SK-N-MC (cell line): Measurements from ENCODE around the gene PCF11.

Experiments
- DNase-seq: peaks from one replicate; pipeline ENCODE4 v3.0.0-alpha.2; 2011; ENCODE audit warnings: low read depth, low spot score
- H3K27ac ChIP-seq: fragments of 200-600 bp; sonication (generic); 2 replicates; pipeline ENCODE4 v1.5.1; 2016; ENCODE audit warnings: mixed run types
- H3K36me3 ChIP-seq: fragments of 200-600 bp; sonication (generic); 2 replicates; pipeline ENCODE4 v1.6.1; 2017; ENCODE audit warnings: antibody characterized with exemption, low read length, mixed read lengths; ENCODE audit not compliant: insufficient read depth
- H3K4me3 ChIP-seq: fragments of 200-600 bp; sonication (generic); 2 replicates; pipeline ENCODE4 v1.5.1; 2016
- H3K9ac ChIP-seq: fragments of 200-600 bp; sonication (generic); 2 replicates; pipeline ENCODE4 v1.8.0; 2017; ENCODE audit warnings: mixed run types, mixed read lengths; ENCODE audit not compliant: insufficient read length
- H3K9me3 ChIP-seq: fragments of 200-600 bp; sonication (generic); 2 replicates; pipeline ENCODE4 v1.6.1; 2017; ENCODE audit warnings: low read depth, mild to moderate bottlenecking, antibody characterized with exemption, low read length, moderate library complexity, mixed read lengths
- EZH2 ChIP-seq: fragments of 200-600 bp; sonication (generic); IDR thresholded peaks from one replicate; pipeline ENCODE4 v1.6.1; 2017; ENCODE audit warnings: antibody characterized with exemption
- FOXP2 ChIP-seq: optimal IDR thresholded peaks from 2 replicates; pipeline ENCODE3; 2011; ENCODE audit warnings: mild to moderate bottlenecking, moderate library complexity; ENCODE audit not compliant: insufficient read depth; ENCODE audit errors: extremely low read length, control extremely low read depth
- POLR2AphosphoS5 ChIP-seq: IDR thresholded peaks from 2 replicates; pipeline ENCODE4 v1.6.1; 2012; ENCODE audit warnings: mild to moderate bottlenecking, low read depth, low read length, borderline replicate concordance

The PCF11 gene

GRCh38 chr11:83170865-83171264, 13.9 kb downstream of the PCF11 start:
- TF ChIP-seq POLR2AphosphoS5, result no peak
- TF ChIP-seq FOXP2, result no peak
- TF ChIP-seq EZH2, result no peak
- peak overlapping the region; percentile 55 for H3K4me3 ChIP-seq
- DNase-seq, result no peak
- no peak overlapping the region for H3K27ac ChIP-seq
- H3K9ac ChIP-seq, result peak overlapping the region; percentile 30
- no peaks in the 10 kb centered on the region for H3K9me3 ChIP-seq
- H3K36me3 ChIP-seq, result peaks cover 90% of the 10 kb centered on the region

DNA sequence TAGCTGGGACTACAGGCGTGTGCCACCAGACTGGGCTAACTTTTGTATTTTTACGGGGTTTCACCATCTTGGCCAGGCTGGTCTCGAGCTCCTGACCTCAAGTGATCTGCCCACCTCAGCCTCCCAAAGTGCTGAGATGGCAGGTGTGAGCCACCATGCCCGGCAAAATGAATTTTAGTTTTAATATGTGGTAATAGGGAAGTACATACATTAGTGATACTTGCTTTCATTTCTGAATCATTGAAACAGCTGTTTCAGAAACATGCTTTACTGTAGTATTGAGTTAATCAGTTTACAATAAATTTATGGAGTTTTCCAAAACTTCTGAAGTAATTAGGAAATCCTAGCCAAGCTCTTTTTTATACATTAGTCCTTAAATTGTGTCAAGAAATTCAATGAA, 15.6 kb downstream of the PCF11 start:
- no peak for TF ChIP-seq POLR2AphosphoS5
- no peak for TF ChIP-seq EZH2
- no peak for TF ChIP-seq FOXP2
- Histone ChIP-seq H3K36me3 (peaks cover 90% of the 10 kb centered on the region), H3K9me3 (no peaks in the 10 kb centered on the region), H3K9ac (no peak overlapping the region), H3K27ac (no peak overlapping the region), H3K4me3 (no peak overlapping the region)
- no peak for DNase-seq

DNA sequence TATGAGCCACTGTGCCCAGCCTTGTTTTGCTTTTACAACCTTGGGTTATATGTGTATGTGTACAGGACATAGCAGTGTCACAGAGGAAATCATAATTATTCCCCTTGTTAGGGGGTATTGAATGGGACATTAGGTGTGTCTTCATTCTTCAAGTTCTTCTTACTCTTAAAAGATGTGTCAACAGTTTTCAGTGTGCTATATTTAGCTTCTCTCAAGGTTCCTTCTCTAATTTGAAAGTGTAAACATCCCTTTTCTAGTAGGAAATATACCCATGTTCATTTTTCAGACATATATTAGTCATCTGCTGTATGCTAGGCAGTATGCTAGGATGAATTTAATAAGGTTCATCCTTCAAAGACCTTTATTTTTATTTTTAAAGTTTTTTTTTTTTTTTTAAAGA, 17.1 kb downstream of the PCF11 start:
- TF ChIP-seq FOXP2, result no peak
- no peak for TF ChIP-seq POLR2AphosphoS5
- TF ChIP-seq EZH2, result no peak

DNA sequence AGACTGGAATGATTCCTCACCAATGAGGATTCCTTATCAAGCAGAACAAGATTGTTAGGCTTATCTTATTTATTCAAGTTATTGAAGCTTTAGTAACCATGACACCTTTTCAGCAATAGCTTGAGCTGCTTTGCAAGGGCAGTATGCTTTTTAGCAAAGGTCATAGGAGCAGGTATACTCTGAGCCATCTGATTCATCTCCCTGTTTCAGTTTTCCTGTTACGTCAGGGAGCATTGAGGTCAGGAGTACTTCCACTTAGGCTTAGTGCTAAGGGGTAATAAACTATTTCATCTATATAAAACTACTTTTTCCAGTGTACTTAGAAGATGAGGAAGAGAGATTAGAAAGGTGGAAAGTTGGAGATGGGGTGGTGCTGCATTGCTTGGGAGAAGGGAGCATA, 18.9 kb downstream of the PCF11 start:
- Histone ChIP-seq H3K9me3 (no peaks in the 10 kb centered on the region), H3K9ac (no peak overlapping the region), H3K4me3 (no peak overlapping the region), H3K27ac (no peak overlapping the region), H3K36me3 (peaks cover 88% of the 10 kb centered on the region)
- DNase-seq, result no peak
- TF ChIP-seq FOXP2 (no peak), POLR2AphosphoS5 (no peak), EZH2 (no peak)

More for the DNA sequence above, 17.1 kb downstream of the PCF11 start:
- no peak for DNase-seq
- Histone ChIP-seq H3K27ac (no peak overlapping the region), H3K36me3 (peaks cover 88% of the 10 kb centered on the region), H3K9ac (no peak overlapping the region), H3K9me3 (no peaks in the 10 kb centered on the region), H3K4me3 (no peak overlapping the region)

GRCh38 chr11:83181815-83182214, 24.9 kb downstream of the PCF11 start:
- no peak for DNase-seq
- no peak overlapping the region for H3K9ac ChIP-seq
- peaks cover 95% of the 10 kb centered on the region for H3K36me3 ChIP-seq
- H3K27ac ChIP-seq, result peak overlapping the region; percentile 23
- H3K9me3 ChIP-seq, result no peaks in the 10 kb centered on the region
- no peak overlapping the region for H3K4me3 ChIP-seq
- no peak for TF ChIP-seq POLR2AphosphoS5

DNA sequence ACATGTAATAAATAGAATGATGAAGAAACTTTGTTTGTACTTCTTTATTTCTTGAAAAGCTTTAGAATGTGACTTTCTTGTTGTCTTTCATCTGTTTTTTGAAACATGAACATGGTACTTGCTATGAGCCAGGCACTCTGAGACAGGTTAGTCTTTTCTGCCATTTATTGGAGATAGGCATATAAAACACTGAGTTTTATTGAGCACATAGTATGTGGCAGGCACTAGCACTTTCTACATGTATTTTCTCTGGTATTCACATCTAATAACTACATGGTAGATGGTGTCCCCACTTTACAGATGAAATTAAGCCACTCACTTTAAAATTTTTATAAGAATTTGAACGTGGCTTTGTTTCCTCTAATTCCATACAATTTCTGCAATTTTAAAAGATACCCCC, 28.8 kb downstream of the PCF11 start:
- no peak overlapping the region for H3K4me3 ChIP-seq
- peaks cover 77% of the 10 kb centered on the region for H3K36me3 ChIP-seq
- peak overlapping the region; percentile 40; the same call in 1 of the 2 replicates for H3K27ac ChIP-seq
- TF ChIP-seq POLR2AphosphoS5 (no peak), FOXP2 (no peak), EZH2 (no peak)
- no peaks in the 10 kb centered on the region for H3K9me3 ChIP-seq
- no peak for DNase-seq
- H3K9ac ChIP-seq, result no peak overlapping the region

DNA sequence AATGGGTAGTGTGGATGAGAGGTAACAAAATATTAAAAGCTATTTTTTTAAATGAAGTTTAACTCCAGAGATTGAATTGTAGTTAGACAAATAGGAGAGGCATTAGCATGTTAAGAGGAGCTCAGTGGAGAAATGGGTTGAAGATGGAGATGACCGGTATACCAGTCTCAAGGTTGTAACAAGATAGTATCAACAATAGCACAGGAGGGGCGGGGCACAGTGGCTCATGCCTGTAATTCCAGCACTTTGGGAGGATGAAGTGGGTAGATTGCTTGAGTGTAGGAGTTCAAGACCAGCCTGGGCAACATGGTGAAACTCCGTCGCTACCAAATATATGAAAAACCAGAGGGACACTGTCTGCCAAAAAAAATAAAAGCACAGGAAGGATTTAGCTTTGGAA, 30.5 kb downstream of the PCF11 start:
- H3K9me3 ChIP-seq, result no peaks in the 10 kb centered on the region
- TF ChIP-seq EZH2 (no peak), POLR2AphosphoS5 (no peak), FOXP2 (no peak)
- no peak overlapping the region for H3K4me3 ChIP-seq
- peaks cover 78% of the 10 kb centered on the region for H3K36me3 ChIP-seq
- no peak overlapping the region for H3K9ac ChIP-seq
- no peak for DNase-seq
- no peak overlapping the region for H3K27ac ChIP-seq

- H3K27ac ChIP-seq, result no peak overlapping the region
- H3K9me3 ChIP-seq, result no peaks in the 10 kb centered on the region
- H3K9ac ChIP-seq, result peak overlapping the region; percentile 97
- TF ChIP-seq FOXP2, result no peak
- TF ChIP-seq EZH2, result no peak
- TF ChIP-seq POLR2AphosphoS5, result no peak
- H3K4me3 ChIP-seq, result peak overlapping the region; percentile 96; the same call in 1 of the 2 replicates
- DNase-seq, result no peak
- H3K36me3 ChIP-seq, result peaks cover 38% of the 10 kb centered on the region
These were observed 34.6 kb downstream of the PCF11 start for GRCh38 chr11:83191491-83191890.

DNA sequence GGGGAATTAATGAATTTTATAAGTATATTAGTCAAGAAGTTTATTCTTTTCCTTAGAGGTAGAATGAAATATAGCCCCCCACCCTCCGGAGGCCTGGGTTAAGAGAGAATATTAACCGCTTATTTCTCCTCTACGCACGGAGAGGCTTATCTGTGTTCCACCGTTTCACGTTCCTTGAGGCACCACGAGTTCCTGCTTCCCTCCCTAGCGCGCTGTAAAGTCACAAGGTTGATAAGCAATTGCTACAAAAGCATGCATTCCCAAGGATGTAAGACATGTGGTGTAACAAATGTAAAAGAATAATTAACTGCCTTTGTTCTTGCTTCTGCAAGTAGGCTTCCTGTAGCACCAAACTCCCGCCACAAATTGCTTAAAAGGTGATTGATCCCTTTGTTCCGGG, 35.1 kb downstream of the PCF11 start:
- no peak for DNase-seq
- H3K9ac ChIP-seq, result peak overlapping the region; percentile 97
- peak overlapping the region; percentile 96 for H3K4me3 ChIP-seq
- H3K9me3 ChIP-seq, result no peaks in the 10 kb centered on the region
- peaks cover 33% of the 10 kb centered on the region for H3K36me3 ChIP-seq
- no peak for TF ChIP-seq POLR2AphosphoS5
- TF ChIP-seq FOXP2, result no peak
- no peak for TF ChIP-seq EZH2
- peak overlapping the region; percentile 67; the same call in 1 of the 2 replicates for H3K27ac ChIP-seq
